Mesenchymal stem cell (in vitro differentiated cells and primary cell): ENCODE measurements around the gene RANBP17.

ENCODE experiments used
- DNase-seq: peaks from one replicate; pipeline ENCODE4 v3.0.0-alpha.2; 2013
- H2AFZ ChIP-seq: one replicate; pipeline ENCODE4 v1.6.1; 2013; ENCODE audit warnings: low read depth, mild to moderate bottlenecking, control low read depth, inconsistent platforms, low read length, moderate library complexity
- H2AK5ac ChIP-seq: 2 replicates; pipeline ENCODE4 v1.6.1; 2013; ENCODE audit warnings: low read length, moderate library complexity, mild to moderate bottlenecking, inconsistent platforms; ENCODE audit not compliant: severe bottlenecking
- H2BK120ac ChIP-seq: one replicate; pipeline ENCODE4 v1.6.1; 2013; ENCODE audit warnings: low read depth, mild to moderate bottlenecking, inconsistent platforms, low read length, moderate library complexity
- H2BK12ac ChIP-seq, 2 experiments: one replicate each; pipeline ENCODE4 v1.6.1; 2013; ENCODE audit warnings: inconsistent platforms in 2 of 2, low read length in 2 of 2, mild to moderate bottlenecking in 2 of 2, moderate library complexity in 2 of 2, control low read depth in 1 of 2
- H2BK15ac ChIP-seq: one replicate; pipeline ENCODE4 v1.6.1; 2013; ENCODE audit warnings: mild to moderate bottlenecking, low read depth, inconsistent platforms; ENCODE audit not compliant: poor library complexity, severe bottlenecking
- H2BK5ac ChIP-seq: 2 replicates; pipeline ENCODE4 v1.6.1; 2013; ENCODE audit warnings: low read depth, mild to moderate bottlenecking, low read length, control low read depth, inconsistent platforms; ENCODE audit not compliant: poor library complexity, severe bottlenecking
- H3K14ac ChIP-seq, 2 experiments: one replicate each; pipeline ENCODE4 v1.6.1; 2013; ENCODE audit warnings: inconsistent platforms in 2 of 2, low read length in 2 of 2, control low read depth in 1 of 2, mild to moderate bottlenecking in 1 of 2, moderate library complexity in 1 of 2
- H3K18ac ChIP-seq, 2 experiments: one replicate each; pipeline ENCODE4 v1.6.1; 2013; ENCODE audit warnings: inconsistent platforms in 2 of 2, low read length in 2 of 2, control low read depth in 1 of 2, low read depth in 1 of 2, mild to moderate bottlenecking in 1 of 2
- H3K23ac ChIP-seq, 2 experiments: one replicate each; pipeline ENCODE4 v1.6.1; 2013; ENCODE audit warnings: inconsistent platforms in 2 of 2, low read length in 2 of 2, mild to moderate bottlenecking in 2 of 2, moderate library complexity in 2 of 2, control low read depth in 1 of 2
- H3K27ac ChIP-seq: 2 replicates; pipeline ENCODE4 v1.5.1; 2013; ENCODE audit warnings: mild to moderate bottlenecking, moderate library complexity, low read length, control low read depth, inconsistent platforms; ENCODE audit not compliant: poor library complexity, severe bottlenecking
- H3K27me3 ChIP-seq, 2 experiments: 2 replicates each; pipeline versions ENCODE4 v1.6.1 to v1.7.0; 2013; ENCODE audit warnings: low read length in 2 of 2, mild to moderate bottlenecking in 2 of 2, moderate library complexity in 2 of 2, control low read depth in 1 of 2, inconsistent platforms in 1 of 2; ENCODE audit not compliant: control insufficient read depth in 1 of 2, insufficient read depth in 1 of 2
- H3K36me3 ChIP-seq, 2 experiments: 2 replicates each; pipeline versions ENCODE4 v1.6.1 to v1.7.0; 2013; ENCODE audit warnings: low read length in 2 of 2, control low read depth in 1 of 2, inconsistent platforms in 1 of 2, low read depth in 1 of 2, mild to moderate bottlenecking in 1 of 2; ENCODE audit not compliant: insufficient read depth in 2 of 2, control insufficient read depth in 1 of 2
- H3K4ac ChIP-seq, 2 experiments: one replicate each; pipeline ENCODE4 v1.6.1; 2013; ENCODE audit warnings: inconsistent platforms in 2 of 2, low read length in 2 of 2, mild to moderate bottlenecking in 2 of 2, moderate library complexity in 2 of 2, control low read depth in 1 of 2, low read depth in 1 of 2
- H3K4me1 ChIP-seq: 2 replicates; pipeline ENCODE4 v1.6.1; 2013; ENCODE audit warnings: low read depth, low read length, control low read depth; ENCODE audit not compliant: control insufficient read depth, insufficient read depth
- H3K4me2 ChIP-seq: 2 replicates; pipeline ENCODE4 v1.6.1; 2013; ENCODE audit warnings: low read length, mild to moderate bottlenecking, inconsistent platforms; ENCODE audit not compliant: poor library complexity, severe bottlenecking
- H3K4me3 ChIP-seq, 2 experiments: 2 replicates each; pipeline versions ENCODE4 v1.5.1 to v1.7.0; 2013; ENCODE audit warnings: low read length in 2 of 2, mild to moderate bottlenecking in 2 of 2, control low read depth in 1 of 2, low read depth in 1 of 2; ENCODE audit not compliant: insufficient read depth in 1 of 2
- H3K79me1 ChIP-seq: replicated peaks from 2 replicates; pipeline ENCODE4 v1.6.1; 2013; ENCODE audit warnings: mild to moderate bottlenecking, control low read depth, low read length, inconsistent platforms; ENCODE audit not compliant: poor library complexity, severe bottlenecking
- H3K9ac ChIP-seq: 2 replicates; pipeline ENCODE4 v1.7.0; 2013; ENCODE audit warnings: mild to moderate bottlenecking, low read length, moderate library complexity
- H3K9me3 ChIP-seq: 2 replicates; pipeline ENCODE4 v1.7.0; 2013; ENCODE audit warnings: mild to moderate bottlenecking, low read length; ENCODE audit not compliant: control insufficient read depth
- H4K8ac ChIP-seq: one replicate; pipeline ENCODE4 v1.6.1; 2013; ENCODE audit warnings: inconsistent platforms, mild to moderate bottlenecking, low read length, moderate library complexity
- H4K91ac ChIP-seq: one replicate; pipeline ENCODE4 v1.6.1; 2013; ENCODE audit warnings: mild to moderate bottlenecking, low read length, inconsistent platforms
- WGBS: methylation state at CpG from one replicate; pipeline ENCODE4 v1.1.7; 2013; ENCODE audit warnings: mixed read lengths; 5-methylcytosine and 5-hydroxymethylcytosine counted together

Gene RANBP17

GRCh38 chr5:171120986-171121622 lies 259.3 kb downstream of the RANBP17 start:
- DNase-seq: no peak
- Histone ChIP-seq H2BK12ac (no peak overlapping the region), H3K4me2 (no peak overlapping the region), H2BK120ac (no peak overlapping the region), H2AFZ (no peak overlapping the region), H3K9me3 (peaks cover 8% of the 10 kb centered on the region), H2AK5ac (no peak overlapping the region), H4K8ac (no peak overlapping the region), H3K18ac (no peak overlapping the region), H3K79me1 (peaks cover 4% of the 10 kb centered on the region), H3K27me3 (no peaks in the 10 kb centered on the region), H3K14ac (no peak overlapping the region), H3K27ac (no peak overlapping the region), H3K4me1 (peaks cover 3% of the 10 kb centered on the region), H4K91ac (no peak overlapping the region), H2BK5ac (no peak overlapping the region), H3K23ac (no peak overlapping the region), H3K4ac (no peak overlapping the region), H3K4me3 (no peak overlapping the region), H2BK15ac (no peak overlapping the region), H3K9ac (no peak overlapping the region), H3K36me3 (peaks cover 0 to 9% of the 10 kb centered on the region in 2 experiments)
- WGBS: 92% methylated on average over 15 of the region's 15 CpGs

GRCh38 chr5:171121638-171122037 lies 259.8 kb downstream of the RANBP17 start:
- Histone ChIP-seq H3K27ac (no peak overlapping the region), H4K8ac (no peak overlapping the region), H2BK15ac (no peak overlapping the region), H3K79me1 (peaks cover 4% of the 10 kb centered on the region), H3K4me1 (peaks cover 3% of the 10 kb centered on the region), H3K18ac (no peak overlapping the region), H2BK12ac (no peak overlapping the region), H2AFZ (no peak overlapping the region), H2BK5ac (no peak overlapping the region), H2AK5ac (no peak overlapping the region), H3K23ac (no peak overlapping the region), H3K27me3 (no peaks in the 10 kb centered on the region), H3K4ac (no peak overlapping the region), H3K9ac (no peak overlapping the region), H3K9me3 (peaks cover 8% of the 10 kb centered on the region), H4K91ac (no peak overlapping the region), H3K4me3 (no peak overlapping the region), H3K14ac (no peak overlapping the region), H3K36me3 (peaks cover 0 to 9% of the 10 kb centered on the region in 2 experiments), H3K4me2 (no peak overlapping the region), H2BK120ac (no peak overlapping the region)
- 89% methylated on average over 1 of the region's 3 CpGs for WGBS
- DNase-seq: no peak

- Histone ChIP-seq H3K14ac (no peak overlapping the region), H3K27me3 (no peaks in the 10 kb centered on the region), H3K27ac (no peak overlapping the region), H3K79me1 (peaks cover 4% of the 10 kb centered on the region), H3K36me3 (peaks cover 0 to 9% of the 10 kb centered on the region in 2 experiments), H3K18ac (no peak overlapping the region), H3K23ac (no peak overlapping the region), H2AFZ (no peak overlapping the region), H3K4me2 (no peak overlapping the region), H3K4me1 (peaks cover 3% of the 10 kb centered on the region), H2BK120ac (no peak overlapping the region), H2BK12ac (no peak overlapping the region), H2BK5ac (no peak overlapping the region), H3K4me3 (no peak overlapping the region), H4K8ac (no peak overlapping the region), H3K9me3 (peaks cover 8% of the 10 kb centered on the region), H2AK5ac (no peak overlapping the region), H4K91ac (no peak overlapping the region), H2BK15ac (no peak overlapping the region), H3K9ac (no peak overlapping the region), H3K4ac (no peak overlapping the region)
- peak; percentile 15 for DNase-seq
- 95% methylated on average over 1 of the region's 2 CpGs for WGBS
Measured at GRCh38 chr5:171122372-171122771, 260.6 kb downstream of the RANBP17 start.

GRCh38 chr5:171123417-171123816 lies 261.6 kb downstream of the RANBP17 start:
- Histone ChIP-seq H3K9me3 (peaks cover 8% of the 10 kb centered on the region), H2BK5ac (no peak overlapping the region), H3K27ac (no peak overlapping the region), H2AK5ac (no peak overlapping the region), H4K91ac (no peak overlapping the region), H2BK12ac (no peak overlapping the region), H3K18ac (no peak overlapping the region), H3K36me3 (peaks cover 0 to 9% of the 10 kb centered on the region in 2 experiments), H2BK15ac (no peak overlapping the region), H3K4me3 (no peak overlapping the region), H3K27me3 (no peaks in the 10 kb centered on the region), H2BK120ac (no peak overlapping the region), H3K4me1 (peaks cover 3% of the 10 kb centered on the region), H3K4ac (no peak overlapping the region), H3K9ac (no peak overlapping the region), H3K4me2 (no peak overlapping the region), H3K79me1 (peaks cover 4% of the 10 kb centered on the region), H4K8ac (no peak overlapping the region), H2AFZ (no peak overlapping the region), H3K14ac (no peak overlapping the region), H3K23ac (no peak overlapping the region)
- WGBS: 99% methylated on average over 4 of the region's 4 CpGs
- DNase-seq: no peak
